HL-60/S4 treated with retinoic acid at 250 ng/mL for 4 days and 3 days (cell line): ENCODE data around the gene NPTX2.

Experiments
- in situ Hi-C: fragments of 300-500 bp; cut with MboI; formaldehyde crosslinking; loops from 2 replicates; pipeline ENCODE4 v1.7.0; 2022; ENCODE audit warnings: low sequenced_read_pairs

NPTX2 gene

DNA sequence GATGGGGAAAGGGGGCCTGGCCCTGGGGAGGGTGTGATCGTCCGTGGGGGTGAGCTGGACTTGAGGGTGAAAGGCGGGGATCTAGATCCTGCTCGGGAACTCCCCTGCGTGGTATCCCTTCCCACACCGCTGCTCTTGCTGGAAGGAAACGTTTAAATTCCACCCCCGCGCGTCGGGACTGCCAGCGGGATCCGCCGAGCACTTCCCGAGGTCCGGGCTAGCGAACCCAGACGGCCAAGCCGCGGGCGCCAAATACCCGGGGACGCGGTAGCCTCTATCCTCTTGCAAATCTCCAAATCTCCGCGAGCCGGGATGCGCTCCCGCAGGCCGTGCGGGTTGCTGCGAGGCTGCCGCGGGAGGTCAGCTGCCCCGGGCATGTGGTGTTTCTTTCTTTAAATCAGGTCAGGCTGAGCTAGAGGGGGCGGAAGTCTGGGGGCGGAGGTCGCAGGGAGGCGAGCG, 904 bp downstream of the NPTX2 start:
- in situ Hi-C loops = no loop called here

GRCh38 chr7:98618786-98619185, 1.7 kb downstream of the NPTX2 start:
- in situ Hi-C loops = no loop called here

GRCh38 chr7:98619450-98620321, 2.6 kb downstream of the NPTX2 start:
- in situ Hi-C loops = no loop called here

DNA sequence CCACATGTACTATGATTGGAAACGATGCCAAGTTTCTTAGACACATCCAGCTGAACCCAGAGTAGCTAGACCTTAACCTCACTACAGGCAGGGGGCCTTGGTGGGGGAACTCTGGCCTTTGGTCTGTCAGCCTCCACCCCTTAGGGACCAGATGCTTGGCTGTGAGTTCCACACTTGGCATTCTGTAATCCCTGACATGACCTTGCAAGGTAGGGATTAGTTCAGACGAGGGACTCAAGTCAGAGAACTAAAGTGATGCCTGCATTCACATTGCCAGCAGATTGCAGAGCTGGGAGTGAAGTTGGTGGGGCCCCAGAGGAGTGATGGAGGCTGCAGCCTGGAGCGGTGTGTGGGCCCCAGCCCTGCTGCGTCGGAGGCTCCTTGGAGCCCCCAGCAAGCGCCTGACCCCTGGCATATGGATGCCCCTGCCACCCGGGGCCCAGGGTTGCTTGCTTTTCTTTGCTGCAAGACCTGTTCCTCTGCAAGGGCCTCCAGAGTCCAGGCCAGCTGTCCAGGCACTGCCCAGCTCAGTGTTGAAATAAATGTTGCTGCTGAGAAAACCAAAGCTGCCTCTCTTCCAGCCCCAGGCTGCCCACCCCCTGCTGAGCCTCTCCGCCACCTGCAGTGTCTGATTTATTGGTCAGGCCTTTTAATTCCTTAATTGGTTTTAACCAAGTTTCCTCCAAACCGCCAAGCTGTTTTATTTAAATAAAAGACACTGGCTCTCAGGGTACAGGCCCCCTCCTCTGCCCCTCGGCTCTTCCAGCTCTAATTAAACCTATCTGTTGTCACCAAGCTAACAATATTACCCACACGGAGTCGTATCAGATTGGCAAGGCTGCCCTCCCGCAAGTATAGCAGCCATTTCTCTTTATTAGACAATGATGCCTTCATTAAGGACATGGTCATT, 4.7 kb downstream of the NPTX2 start:
- in situ Hi-C loops = no loop called here

GRCh38 chr7:98622926-98623325, 5.8 kb downstream of the NPTX2 start:
- in situ Hi-C loops = no loop called here

DNA sequence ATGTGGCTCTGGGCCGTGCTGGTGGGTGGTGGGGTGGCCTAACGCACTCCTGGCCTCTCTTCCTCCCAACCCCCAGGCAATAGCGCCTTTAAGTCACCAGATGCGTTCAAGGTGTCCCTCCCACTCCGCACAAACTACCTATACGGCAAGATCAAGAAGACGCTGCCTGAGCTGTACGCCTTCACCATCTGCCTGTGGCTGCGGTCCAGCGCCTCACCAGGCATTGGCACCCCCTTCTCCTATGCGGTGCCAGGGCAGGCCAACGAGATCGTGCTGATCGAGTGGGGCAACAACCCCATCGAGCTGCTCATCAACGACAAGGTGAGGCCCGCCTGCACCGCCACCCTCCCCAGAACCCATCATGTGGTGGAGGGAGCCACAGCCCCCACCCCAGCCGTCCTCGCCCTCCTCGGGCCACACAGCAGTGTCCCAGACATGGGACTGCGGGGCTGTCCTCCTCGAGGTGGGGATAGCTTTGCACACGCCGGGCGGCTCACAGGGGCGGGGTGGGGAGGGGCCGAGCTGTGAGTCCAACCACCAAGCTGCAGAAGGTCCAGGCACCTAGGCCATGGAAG, 7.8 kb downstream of the NPTX2 start:
- in situ Hi-C loops = no loop called here

GRCh38 chr7:98626460-98627412, 9.7 kb downstream of the NPTX2 start:
- in situ Hi-C loops = no loop called here

DNA sequence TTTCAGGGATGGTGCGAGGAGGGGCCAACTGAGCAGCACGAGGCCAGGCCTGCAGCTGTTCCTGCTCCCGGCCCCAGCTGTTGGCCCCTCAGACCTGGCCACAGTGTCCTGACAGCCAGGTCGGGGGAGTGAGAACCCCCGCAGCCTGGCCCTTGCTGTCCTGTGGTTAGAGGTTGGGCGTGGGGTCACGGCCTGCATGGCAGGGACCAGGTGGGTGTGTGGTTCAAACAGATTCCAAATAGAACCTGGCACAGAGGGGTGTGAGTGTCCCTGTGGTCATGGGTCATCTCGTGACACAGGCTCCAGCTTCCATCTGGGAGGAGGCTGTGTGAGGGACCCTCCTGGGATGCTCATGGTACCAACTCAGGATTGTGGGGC, 10.3 kb downstream of the NPTX2 start:
- in situ Hi-C loops = no loop called here

DNA sequence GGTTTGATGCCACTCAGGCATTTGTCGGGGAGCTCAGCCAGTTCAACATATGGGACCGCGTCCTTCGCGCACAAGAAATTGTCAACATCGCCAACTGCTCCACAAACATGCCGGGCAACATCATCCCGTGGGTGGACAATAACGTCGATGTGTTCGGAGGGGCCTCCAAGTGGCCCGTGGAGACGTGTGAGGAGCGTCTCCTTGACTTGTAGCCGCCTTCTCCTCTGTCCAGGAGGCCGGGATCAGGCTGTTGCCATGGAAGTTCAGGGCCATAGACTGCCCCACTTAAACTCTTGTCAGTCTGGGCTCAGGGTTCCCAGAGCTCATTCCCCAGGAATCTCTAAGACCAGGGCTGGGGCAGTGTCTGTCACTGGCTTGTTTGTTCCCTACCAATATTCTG, 11.3 kb downstream of the NPTX2 start:
- in situ Hi-C loops = no loop called here

- in situ Hi-C loops = no loop called here
These were observed 11.9 kb downstream of the NPTX2 start for GRCh38 chr7:98629001-98629431.

- in situ Hi-C loops = no loop called here
These were observed 13.1 kb downstream of the NPTX2 start for GRCh38 chr7:98630149-98630548.

- in situ Hi-C loops = no loop called here
These were observed 13.7 kb downstream of the NPTX2 start for GRCh38 chr7:98630770-98631169.

- in situ Hi-C loops = no loop called here
These were observed 21.8 kb downstream of the NPTX2 start for GRCh38 chr7:98638853-98639252.

GRCh38 chr7:98640375-98640774, 23.3 kb downstream of the NPTX2 start:
- in situ Hi-C loops = no loop called here

DNA sequence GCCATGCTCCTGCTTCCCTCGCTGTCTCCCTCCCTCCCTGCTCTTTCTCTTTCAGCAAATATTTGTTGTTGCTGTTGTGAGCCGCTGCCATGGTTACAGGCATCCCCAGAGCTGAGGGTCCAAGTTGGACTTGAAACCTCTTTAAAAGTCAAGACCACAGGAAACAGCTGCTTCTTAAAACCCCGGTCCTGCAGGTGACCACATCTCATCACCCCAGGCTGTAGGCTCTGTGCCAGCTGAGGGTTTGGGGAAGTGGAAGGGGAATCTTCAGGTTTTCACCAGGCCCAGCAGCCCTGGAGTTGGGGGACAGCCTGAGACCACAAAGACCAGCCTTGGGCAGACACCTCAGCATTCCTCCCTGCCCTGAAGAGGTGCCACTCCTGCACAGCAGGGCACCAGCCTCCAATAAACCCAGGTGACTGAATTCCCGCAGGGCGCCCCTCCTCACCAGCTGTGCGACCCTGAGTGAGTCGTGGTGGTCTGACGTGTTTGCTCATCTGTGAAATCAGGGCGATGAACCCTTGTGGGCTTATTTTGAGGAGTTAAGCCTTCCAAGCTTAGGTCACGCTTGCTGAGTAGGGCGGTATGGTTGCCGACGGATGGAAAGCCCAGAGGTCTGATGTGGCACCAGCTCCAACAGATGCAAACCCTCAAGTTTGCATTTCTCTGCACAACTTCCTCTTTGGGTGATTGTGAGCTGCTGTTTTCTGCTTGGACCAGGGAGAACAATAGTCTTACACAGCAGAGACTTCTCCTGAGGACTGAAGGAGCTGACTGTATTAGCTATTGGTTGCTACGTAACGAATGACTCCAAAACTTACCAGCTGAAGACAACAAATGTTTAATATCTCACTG, 24.8 kb downstream of the NPTX2 start:
- in situ Hi-C loops = no loop called here

DNA sequence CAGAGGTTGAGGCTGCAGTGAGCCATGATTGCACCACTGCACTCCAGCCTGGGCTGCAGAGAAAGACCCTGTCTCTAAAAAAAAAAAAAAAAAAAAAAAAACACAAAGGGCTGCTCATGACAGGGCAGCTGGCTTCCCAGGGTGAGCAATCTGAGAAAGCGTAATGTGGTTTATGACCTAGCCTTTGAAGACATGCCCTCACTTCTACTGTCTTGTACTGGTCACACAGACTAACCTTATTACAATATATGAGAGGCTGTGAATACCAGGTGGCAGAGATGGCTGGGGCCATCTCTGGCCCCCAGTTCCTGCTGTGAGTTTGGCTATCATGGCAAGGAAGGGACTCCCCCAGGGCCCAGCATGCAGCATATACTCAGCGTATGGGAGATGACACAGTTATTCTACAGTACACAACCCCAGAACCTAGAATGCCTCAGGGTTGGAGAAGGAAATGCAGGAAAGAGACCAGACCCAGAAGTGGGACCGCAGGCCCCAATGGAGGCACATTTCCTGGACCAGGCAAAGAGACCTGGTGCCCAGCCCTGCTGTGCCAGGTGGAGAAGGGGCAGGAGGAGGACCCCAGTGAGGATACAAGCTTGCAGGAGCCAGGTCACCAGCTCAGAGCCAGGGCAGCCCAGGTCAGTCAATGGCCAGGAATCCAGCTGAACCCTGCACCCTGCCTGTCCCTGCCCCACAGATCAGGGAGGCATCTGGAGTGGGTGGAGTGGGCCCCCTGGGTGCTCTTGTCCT, 26.3 kb downstream of the NPTX2 start:
- in situ Hi-C loops = no loop called here

- in situ Hi-C loops = no loop called here
These were observed 29.4 kb downstream of the NPTX2 start for GRCh38 chr7:98646465-98646864.

DNA sequence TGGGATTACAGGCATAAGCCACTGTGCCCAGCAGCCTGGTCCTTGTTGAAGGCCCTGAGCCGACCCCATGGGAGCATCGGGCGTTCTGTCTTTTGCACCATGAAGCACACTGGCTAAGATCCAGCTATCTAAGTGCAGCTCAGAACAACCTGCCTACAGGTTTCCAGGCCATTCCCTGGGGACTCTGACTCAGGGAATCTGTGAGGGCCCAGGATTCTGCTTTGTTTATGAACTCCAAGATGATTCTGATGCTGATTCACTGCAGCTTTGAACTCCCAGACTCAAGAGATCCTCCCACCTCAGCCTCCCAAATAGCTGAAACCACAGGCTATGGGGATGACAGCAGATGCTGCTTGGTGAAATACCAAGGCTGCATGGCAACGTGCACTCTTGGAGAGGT, 30.2 kb downstream of the NPTX2 start:
- in situ Hi-C loops = no loop called here

DNA sequence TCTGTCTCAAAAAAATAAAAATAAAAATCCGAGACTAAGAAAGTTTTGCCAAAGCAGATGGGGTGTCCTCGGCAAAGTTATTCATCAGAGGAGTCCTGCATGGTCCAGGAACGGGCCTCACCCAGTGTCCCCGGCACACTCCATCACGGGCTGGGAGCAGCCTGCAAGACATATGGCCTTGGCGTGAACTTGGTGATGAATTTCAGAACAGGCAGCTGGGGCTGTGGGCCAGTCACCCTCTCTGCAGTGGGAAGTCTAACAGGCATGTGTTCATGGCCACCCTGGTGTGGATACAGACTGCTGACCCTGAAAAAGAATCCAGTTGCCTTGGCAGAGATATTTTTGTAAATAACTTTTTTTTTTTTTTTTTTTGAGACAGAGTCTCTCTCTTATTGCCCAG, 34.7 kb downstream of the NPTX2 start:
- in situ Hi-C loops = no loop called here
